ENCODE measurements around the gene ACSS3.
A peak's percentile ranks its signal among the peaks of the same experiment; 100 is the strongest.
"Not testable (repeated sequence)": the region's sequence is repeated elsewhere in the genome, so short reads cannot be mapped to it uniquely, and the experiment has no call there.

Gene ACSS3

GRCh38 chr12:81167694-81168093, 89.8 kb downstream of the ACSS3 start:
- DNase-seq (ENCODE audit: low read depth, low spot score) = no peak

GRCh38 chr12:81168445-81168844, 90.6 kb downstream of the ACSS3 start:
- no peak for DNase-seq (ENCODE audit: low read depth, low spot score)

GRCh38 chr12:81170072-81170471, 92.2 kb downstream of the ACSS3 start:
- DNase-seq (ENCODE audit: low read depth, low spot score) = no peak

- DNase-seq (ENCODE audit: low read depth, low spot score) = no peak
Observed at GRCh38 chr12:81172851-81173250, 95.0 kb downstream of the ACSS3 start.

GRCh38 chr12:81174664-81175063, 96.8 kb downstream of the ACSS3 start:
- DNase-seq (ENCODE audit: low read depth, low spot score) = peak; percentile 31

GRCh38 chr12:81176796-81177195, 98.9 kb downstream of the ACSS3 start:
- no peak for DNase-seq (ENCODE audit: low read depth, low spot score)

- DNase-seq (ENCODE audit: low read depth, low spot score) = no peak
Observed at GRCh38 chr12:81181691-81182090, 103.8 kb downstream of the ACSS3 start.

GRCh38 chr12:81187686-81188085, 109.8 kb downstream of the ACSS3 start:
- DNase-seq (ENCODE audit: low read depth, low spot score) = no peak

GRCh38 chr12:81196595-81196994, 118.7 kb downstream of the ACSS3 start:
- no peak for DNase-seq (ENCODE audit: low read depth, low spot score)

GRCh38 chr12:81200561-81200960, 122.7 kb downstream of the ACSS3 start:
- not testable (repeated sequence) for DNase-seq (ENCODE audit: low read depth, low spot score)

- DNase-seq (ENCODE audit: low read depth, low spot score) = no peak
Observed at GRCh38 chr12:81203671-81204204, 125.9 kb downstream of the ACSS3 start.

GRCh38 chr12:81205416-81205815, 127.5 kb downstream of the ACSS3 start:
- no peak for DNase-seq (ENCODE audit: low read depth, low spot score)

GRCh38 chr12:81206429-81206828, 128.6 kb downstream of the ACSS3 start:
- DNase-seq (ENCODE audit: low read depth, low spot score) = no peak

GRCh38 chr12:81207173-81207572, 129.3 kb downstream of the ACSS3 start:
- peak; percentile 3 for DNase-seq (ENCODE audit: low read depth, low spot score)

- DNase-seq (ENCODE audit: low read depth, low spot score) = no peak
Observed at GRCh38 chr12:81207664-81208063, 129.8 kb downstream of the ACSS3 start.

- DNase-seq (ENCODE audit: low read depth, low spot score) = no peak
Observed at GRCh38 chr12:81208187-81208911, 130.5 kb downstream of the ACSS3 start.

GRCh38 chr12:81209012-81209411, 131.1 kb downstream of the ACSS3 start:
- no peak for DNase-seq (ENCODE audit: low read depth, low spot score)

- peak; percentile 2 for DNase-seq (ENCODE audit: low read depth, low spot score)
Observed at GRCh38 chr12:81209772-81210225, 131.9 kb downstream of the ACSS3 start.

GRCh38 chr12:81211306-81211705, 133.4 kb downstream of the ACSS3 start:
- no peak for DNase-seq (ENCODE audit: low read depth, low spot score)

- no peak for DNase-seq (ENCODE audit: low read depth, low spot score)
Observed at GRCh38 chr12:81212996-81213696, 135.3 kb downstream of the ACSS3 start.

GRCh38 chr12:81216739-81217138, 138.9 kb downstream of the ACSS3 start:
- no peak for DNase-seq (ENCODE audit: low read depth, low spot score)

- no peak for DNase-seq (ENCODE audit: low read depth, low spot score)
Observed at GRCh38 chr12:81221681-81222080, 143.8 kb downstream of the ACSS3 start.
